ENCODE results near the gene PRAMEF18. TPM values are rescaled to one million over a fixed set of nuclear protein-coding genes. Genes with fewer than 3 reads are reported as not detected.
"Not testable (repeated sequence)": the region's sequence is repeated elsewhere in the genome, so short reads cannot be mapped to it uniquely, and the experiment has no call there.

Gene PRAMEF18
- not detected for total RNA-seq

- not testable (repeated sequence) for H3K27ac ChIP-seq, H3K9me3 ChIP-seq, H3K4me3 ChIP-seq, H3K4me1 ChIP-seq, H3K36me3 ChIP-seq, H3K27me3 ChIP-seq
- DNase-seq (ENCODE audit: low spot score), result peak; percentile 48
Observed at GRCh38 chr1:13225675-13226204, at the start of gene PRAMEF18. TSS of gene PRAMEF18 (minus strand) at chr1:13226154. CDS start at chr1:13226106, 48 bp downstream.

GRCh38 chr1:13265124-13265523 is 39.2 kb upstream of the PRAMEF18 start:
- H3K27ac ChIP-seq; H3K4me1 ChIP-seq; H3K36me3 ChIP-seq; H3K27me3 ChIP-seq; H3K4me3 ChIP-seq; H3K9me3 ChIP-seq; DNase-seq (ENCODE audit: low spot score): not testable (repeated sequence)

GRCh38 chr1:13253898-13254297 is 27.9 kb upstream of the PRAMEF18 start, which contains the start of gene PRAMEF5:
TSS of gene PRAMEF5 (plus strand) at chr1:13254198. CDS start at chr1:13259269, 5,071 bp downstream.
- not testable (repeated sequence) for H3K27ac ChIP-seq, H3K36me3 ChIP-seq

GRCh38 chr1:13247122-13247521 is 21.2 kb upstream of the PRAMEF18 start:
- H3K9me3 ChIP-seq, H3K4me1 ChIP-seq, H3K27ac ChIP-seq, H3K27me3 ChIP-seq, H3K36me3 ChIP-seq, H3K4me3 ChIP-seq: not testable (repeated sequence)
- peak; percentile 50 for DNase-seq (ENCODE audit: low spot score)

More at GRCh38 chr1:13253898-13254297, 27.9 kb upstream of the PRAMEF18 start, which contains the start of gene PRAMEF5:
- not testable (repeated sequence) for DNase-seq (ENCODE audit: low spot score); H3K27me3 ChIP-seq; H3K4me3 ChIP-seq; H3K9me3 ChIP-seq; H3K4me1 ChIP-seq

GRCh38 chr1:13246554-13246871 is 20.6 kb upstream of the PRAMEF18 start:
- H3K9me3 ChIP-seq, H3K36me3 ChIP-seq, H3K27ac ChIP-seq, H3K27me3 ChIP-seq, H3K4me3 ChIP-seq, H3K4me1 ChIP-seq: not testable (repeated sequence)
- DNase-seq (ENCODE audit: low spot score), result peak; percentile 49

- H3K27ac ChIP-seq, H3K9me3 ChIP-seq, H3K27me3 ChIP-seq, H3K4me1 ChIP-seq, H3K4me3 ChIP-seq, H3K36me3 ChIP-seq: not testable (repeated sequence)
- DNase-seq (ENCODE audit: low spot score), result peak; percentile 55
Observed at GRCh38 chr1:13245841-13246553, 20.0 kb upstream of the PRAMEF18 start.

- H3K4me1 ChIP-seq, H3K4me3 ChIP-seq, H3K9me3 ChIP-seq, H3K36me3 ChIP-seq, H3K27ac ChIP-seq, H3K27me3 ChIP-seq: not testable (repeated sequence)
- DNase-seq (ENCODE audit: low spot score), result peak; percentile 53
Observed at GRCh38 chr1:13243536-13244263, 17.7 kb upstream of the PRAMEF18 start.

- not testable (repeated sequence) for H3K36me3 ChIP-seq; H3K4me3 ChIP-seq; H3K9me3 ChIP-seq; H3K4me1 ChIP-seq; H3K27ac ChIP-seq; H3K27me3 ChIP-seq; DNase-seq (ENCODE audit: low spot score)
Observed at GRCh38 chr1:13239633-13240032, 13.7 kb upstream of the PRAMEF18 start.

GRCh38 chr1:13237572-13237971 is 11.6 kb upstream of the PRAMEF18 start:
- peak; percentile 40 for DNase-seq (ENCODE audit: low spot score)
- H3K4me3 ChIP-seq, H3K9me3 ChIP-seq, H3K27me3 ChIP-seq, H3K36me3 ChIP-seq, H3K27ac ChIP-seq, H3K4me1 ChIP-seq: not testable (repeated sequence)

GRCh38 chr1:13234057-13234456 is 8.1 kb upstream of the PRAMEF18 start:
- not testable (repeated sequence) for H3K36me3 ChIP-seq, H3K9me3 ChIP-seq, H3K27ac ChIP-seq, H3K4me1 ChIP-seq, H3K27me3 ChIP-seq, H3K4me3 ChIP-seq
- peak; percentile 54 for DNase-seq (ENCODE audit: low spot score)

- not testable (repeated sequence) for DNase-seq (ENCODE audit: low spot score)
Observed at GRCh38 chr1:13232056-13232455, 6.1 kb upstream of the PRAMEF18 start.

GRCh38 chr1:13231061-13231750 is 5.3 kb upstream of the PRAMEF18 start:
- not testable (repeated sequence) for H3K27me3 ChIP-seq, H3K9me3 ChIP-seq, H3K4me1 ChIP-seq, H3K27ac ChIP-seq, H3K4me3 ChIP-seq, H3K36me3 ChIP-seq
- peak; percentile 58 for DNase-seq (ENCODE audit: low spot score)

More at GRCh38 chr1:13232056-13232455, 6.1 kb upstream of the PRAMEF18 start:
- H3K36me3 ChIP-seq, H3K9me3 ChIP-seq, H3K27ac ChIP-seq, H3K4me3 ChIP-seq, H3K27me3 ChIP-seq, H3K4me1 ChIP-seq: not testable (repeated sequence)

- peak; percentile 53 for DNase-seq (ENCODE audit: low spot score)
Observed at GRCh38 chr1:13230601-13231000, 4.6 kb upstream of the PRAMEF18 start.

GRCh38 chr1:13230096-13230495 is 4.1 kb upstream of the PRAMEF18 start:
- not testable (repeated sequence) for H3K9me3 ChIP-seq, H3K4me1 ChIP-seq, H3K36me3 ChIP-seq, H3K27ac ChIP-seq, H3K4me3 ChIP-seq, H3K27me3 ChIP-seq
- peak; percentile 54 for DNase-seq (ENCODE audit: low spot score)

More at GRCh38 chr1:13230601-13231000, 4.6 kb upstream of the PRAMEF18 start:
- H3K36me3 ChIP-seq, H3K4me3 ChIP-seq, H3K27ac ChIP-seq, H3K9me3 ChIP-seq, H3K27me3 ChIP-seq, H3K4me1 ChIP-seq: not testable (repeated sequence)
